Smooth muscle cell (in vitro differentiated cells): Measurements from ENCODE around the gene PICALM. TPM values are rescaled to one million over a fixed set of nuclear protein-coding genes. Genes with fewer than 3 reads are reported as not detected.

Source experiments
- DNase-seq: peaks from one replicate; lab custom pipeline; 2025; ENCODE audit not compliant: unreplicated experiment; lab: John Stamatoyannopoulos, UW
- H2AFZ ChIP-seq: fragments of 200-600 bp; sonication (generic); 2 replicates; pipeline ENCODE4 v1.6.0; 2016; ENCODE audit warnings: antibody characterized with exemption, low read depth, mild to moderate bottlenecking
- H3F3A ChIP-seq: fragments of 200-600 bp; sonication (generic); 2 replicates; pipeline ENCODE4 v1.6.0; 2017; ENCODE audit warnings: antibody characterized with exemption, low read depth
- H3K27ac ChIP-seq: fragments of 200-600 bp; sonication (generic); 2 replicates; pipeline ENCODE4 v1.5.1; 2016; ENCODE audit warnings: low read depth, mild to moderate bottlenecking
- H3K27me3 ChIP-seq: fragments of 200-600 bp; sonication (generic); 2 replicates; pipeline ENCODE4 v1.6.1; 2016; ENCODE audit warnings: low read depth, mild to moderate bottlenecking
- H3K36me3 ChIP-seq: fragments of 200-600 bp; sonication (generic); 2 replicates; pipeline ENCODE4 v1.5.1; 2016; ENCODE audit warnings: low read depth
- H3K4me1 ChIP-seq: fragments of 200-600 bp; sonication (generic); 2 replicates; pipeline ENCODE4 v1.5.1; 2016; ENCODE audit warnings: low read depth
- H3K4me2 ChIP-seq: fragments of 200-600 bp; sonication (generic); 2 replicates; pipeline ENCODE4 v1.6.0; 2016; ENCODE audit warnings: mild to moderate bottlenecking
- H3K4me3 ChIP-seq: fragments of 200-600 bp; sonication (generic); 2 replicates; pipeline ENCODE4 v1.5.1; 2016; ENCODE audit warnings: mild to moderate bottlenecking
- H3K79me2 ChIP-seq: fragments of 200-600 bp; sonication (generic); 2 replicates; pipeline ENCODE4 v1.6.0; 2016; ENCODE audit warnings: low read depth, mild to moderate bottlenecking
- H3K9ac ChIP-seq: fragments of 200-600 bp; sonication (generic); 2 replicates; pipeline ENCODE4 v1.6.0; 2016; ENCODE audit warnings: low read depth
- H3K9me3 ChIP-seq: fragments of 200-600 bp; sonication (generic); replicated peaks from 2 replicates; pipeline ENCODE4 v1.5.1; 2016; ENCODE audit warnings: low read depth
- H4K20me1 ChIP-seq: fragments of 200-600 bp; sonication (generic); 2 replicates; pipeline ENCODE4 v1.6.0; 2016; ENCODE audit warnings: low read depth
- CTCF ChIP-seq: fragments of 200-600 bp; sonication (generic); IDR thresholded peaks from 2 replicates; pipeline ENCODE4 v1.5.1; 2017; ENCODE audit warnings: borderline replicate concordance, mild to moderate bottlenecking, antibody characterized with exemption; ENCODE audit not compliant: insufficient read depth, poor library complexity, severe bottlenecking
- WGBS: methylation state at CpG from one replicate; pipeline ENCODE4 v1.1.7; 2016; ENCODE audit warnings: low lambda C conversion rate; 5-methylcytosine and 5-hydroxymethylcytosine counted together
- polyA plus RNA-seq: library from polyadenylated mRNA; unstranded; fragments of >200 nt; fragmentation: Nextera tagmentation; extraction: Ambion mirVana; gene quantifications from 2 replicates; pipeline ENCODE4 v1.2.1, GENCODE V29; 2016
- total RNA-seq: library from RNA; depleted of rRNA; stranded (reverse); fragments of >200 nt; gene quantifications from 2 replicates; pipeline ENCODE4 v1.2.3, GENCODE V29; 2014

Gene PICALM
- total and polyA plus RNA-seq, 2 experiments from 2014 or later, result 72.9 to 420 TPM

- H3K27me3 ChIP-seq, result no peaks in the 10 kb centered on the region
- no peak overlapping the region for H3K9ac ChIP-seq
- WGBS, result 98% methylated on average over 3 of the region's 3 CpGs
- DNase-seq, result no peak
- no peak overlapping the region for H3K27ac ChIP-seq
- H3K4me2 ChIP-seq, result no peak overlapping the region
- peaks cover 5% of the 10 kb centered on the region for H3K4me1 ChIP-seq
- H3K9me3 ChIP-seq, result no peaks in the 10 kb centered on the region
- no peak overlapping the region for H3K4me3 ChIP-seq
- H4K20me1 ChIP-seq, result no peaks in the 10 kb centered on the region
- H2AFZ ChIP-seq, result no peak overlapping the region
- no peaks in the 10 kb centered on the region for H3K36me3 ChIP-seq
- H3K79me2 ChIP-seq, result no peaks in the 10 kb centered on the region
- TF ChIP-seq CTCF, result no peak
- H3F3A ChIP-seq, result peaks cover 24% of the 10 kb centered on the region
Observed at GRCh38 chr11:85951428-85952107, 117.3 kb downstream of the PICALM start.

- no peak for DNase-seq
- Histone ChIP-seq H3K27ac (no peak overlapping the region), H4K20me1 (no peaks in the 10 kb centered on the region), H3F3A (peaks cover 23% of the 10 kb centered on the region), H3K4me2 (no peak overlapping the region), H3K36me3 (no peaks in the 10 kb centered on the region), H3K4me3 (no peak overlapping the region), H3K4me1 (peaks cover 3% of the 10 kb centered on the region), H3K79me2 (no peaks in the 10 kb centered on the region), H3K27me3 (no peaks in the 10 kb centered on the region), H3K9ac (no peak overlapping the region), H3K9me3 (no peaks in the 10 kb centered on the region), H2AFZ (no peak overlapping the region)
- WGBS, result 98% methylated on average over 4 of the region's 4 CpGs
- no peak for TF ChIP-seq CTCF
Observed at GRCh38 chr11:85951049-85951405, 117.9 kb downstream of the PICALM start.

- no peaks in the 10 kb centered on the region for H3K9me3 ChIP-seq
- DNase-seq, result no peak
- H3K27me3 ChIP-seq, result no peaks in the 10 kb centered on the region
- H4K20me1 ChIP-seq, result no peaks in the 10 kb centered on the region
- no peaks in the 10 kb centered on the region for H3K79me2 ChIP-seq
- TF ChIP-seq CTCF, result no peak
- no peak overlapping the region for H3K4me2 ChIP-seq
- H3K9ac ChIP-seq, result no peak overlapping the region
- no peaks in the 10 kb centered on the region for H3K4me1 ChIP-seq
- H2AFZ ChIP-seq, result no peak overlapping the region
- H3K36me3 ChIP-seq, result no peaks in the 10 kb centered on the region
- no peak overlapping the region for H3K4me3 ChIP-seq
- no peak overlapping the region for H3K27ac ChIP-seq
- over 99% methylated on average over 8 of the region's 8 CpGs for WGBS
- peaks cover 23% of the 10 kb centered on the region for H3F3A ChIP-seq
Observed at GRCh38 chr11:85950317-85951048, 118.4 kb downstream of the PICALM start.

GRCh38 chr11:85949798-85950197 is 119.1 kb downstream of the PICALM start:
- TF ChIP-seq CTCF, result no peak
- WGBS, result 100% methylated on average over 1 of the region's 1 CpG
- H3K4me1 ChIP-seq, result no peaks in the 10 kb centered on the region
- H3K27ac ChIP-seq, result no peak overlapping the region
- peaks cover 23% of the 10 kb centered on the region for H3F3A ChIP-seq
- H3K4me2 ChIP-seq, result no peak overlapping the region
- no peak overlapping the region for H2AFZ ChIP-seq
- no peak for DNase-seq
- no peaks in the 10 kb centered on the region for H3K36me3 ChIP-seq
- no peaks in the 10 kb centered on the region for H3K9me3 ChIP-seq
- H3K79me2 ChIP-seq, result no peaks in the 10 kb centered on the region
- H3K27me3 ChIP-seq, result no peaks in the 10 kb centered on the region
- H3K4me3 ChIP-seq, result no peak overlapping the region
- H3K9ac ChIP-seq, result no peak overlapping the region
- no peaks in the 10 kb centered on the region for H4K20me1 ChIP-seq
